Raji (cell line): ENCODE results near the gene RBM33.

Experiments used
- POLR2A ChIP-seq: IDR thresholded peaks from 2 replicates; pipeline ENCODE4 v1.6.1; 2011; ENCODE audit warnings: low read depth, low read length, control low read depth; ENCODE audit not compliant: insufficient read depth

The RBM33 gene

DNA sequence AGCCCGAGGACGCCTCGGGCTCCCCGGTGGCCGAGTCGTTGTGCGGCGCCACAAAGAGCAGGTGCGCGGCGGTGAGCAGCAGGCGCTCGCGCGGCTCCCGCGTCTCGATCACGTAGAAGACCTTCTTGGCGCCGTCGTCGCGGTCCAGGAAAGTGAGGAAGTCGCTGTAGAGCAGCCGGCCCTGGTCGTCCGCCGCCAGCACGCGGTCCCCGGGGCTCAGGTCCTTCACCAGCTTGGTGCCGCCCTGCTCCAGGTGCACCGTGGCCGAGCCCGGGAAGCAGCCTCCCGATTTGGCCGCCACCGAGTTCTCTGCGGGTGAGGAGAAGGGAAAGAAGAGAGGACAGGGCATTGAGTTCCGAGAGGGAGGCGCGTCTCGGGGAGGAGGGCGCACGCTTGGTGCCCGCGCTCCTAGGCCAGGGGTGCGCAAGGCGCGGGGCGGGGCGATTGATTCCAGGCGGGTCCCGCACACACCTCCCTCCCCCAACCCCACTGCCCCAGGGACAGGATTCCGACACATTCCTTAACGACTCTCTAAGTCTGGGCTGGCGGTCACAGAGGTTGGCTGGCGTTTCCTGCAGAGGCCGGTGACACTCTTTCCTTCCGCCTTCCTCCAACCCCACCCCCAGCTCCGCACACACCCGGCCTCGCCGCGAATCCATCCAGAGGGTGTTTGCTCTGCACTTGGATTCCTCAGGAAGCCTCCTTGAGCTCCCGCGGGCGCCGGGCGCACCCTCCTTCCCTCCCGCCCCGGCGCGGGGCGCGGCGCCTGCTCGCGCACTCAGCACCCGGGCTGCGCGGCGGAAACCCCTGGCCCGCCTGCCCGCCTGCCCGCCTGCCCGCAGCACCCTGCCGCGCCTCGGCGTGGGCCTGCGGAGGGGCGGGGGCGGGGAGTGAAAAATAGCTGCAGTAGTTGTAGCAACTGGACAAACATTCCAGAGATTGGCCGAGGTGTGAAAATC is 159.2 kb downstream of the RBM33 start:
- no peak for TF ChIP-seq POLR2A

DNA sequence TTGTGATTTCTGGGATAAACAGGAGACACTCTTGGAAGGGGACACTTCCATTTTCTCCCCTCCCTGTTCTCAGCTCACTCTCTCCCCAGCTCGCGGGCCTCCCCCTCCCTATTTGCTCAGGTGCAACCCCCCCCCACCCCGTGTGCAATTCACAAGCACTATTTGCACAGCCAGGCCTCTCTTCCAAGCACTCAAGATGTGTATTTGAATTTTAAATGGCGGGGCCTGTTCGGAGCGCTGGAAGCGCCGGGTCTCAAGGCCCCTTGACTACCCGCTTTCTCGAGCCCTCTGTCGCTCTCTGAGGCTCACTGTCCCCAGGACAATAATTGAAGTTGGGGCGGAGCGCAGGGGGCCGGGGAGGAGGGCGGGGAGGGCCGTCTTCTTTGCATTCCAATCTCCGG is 160.0 kb downstream of the RBM33 start:
- TF ChIP-seq POLR2A, result no peak

DNA sequence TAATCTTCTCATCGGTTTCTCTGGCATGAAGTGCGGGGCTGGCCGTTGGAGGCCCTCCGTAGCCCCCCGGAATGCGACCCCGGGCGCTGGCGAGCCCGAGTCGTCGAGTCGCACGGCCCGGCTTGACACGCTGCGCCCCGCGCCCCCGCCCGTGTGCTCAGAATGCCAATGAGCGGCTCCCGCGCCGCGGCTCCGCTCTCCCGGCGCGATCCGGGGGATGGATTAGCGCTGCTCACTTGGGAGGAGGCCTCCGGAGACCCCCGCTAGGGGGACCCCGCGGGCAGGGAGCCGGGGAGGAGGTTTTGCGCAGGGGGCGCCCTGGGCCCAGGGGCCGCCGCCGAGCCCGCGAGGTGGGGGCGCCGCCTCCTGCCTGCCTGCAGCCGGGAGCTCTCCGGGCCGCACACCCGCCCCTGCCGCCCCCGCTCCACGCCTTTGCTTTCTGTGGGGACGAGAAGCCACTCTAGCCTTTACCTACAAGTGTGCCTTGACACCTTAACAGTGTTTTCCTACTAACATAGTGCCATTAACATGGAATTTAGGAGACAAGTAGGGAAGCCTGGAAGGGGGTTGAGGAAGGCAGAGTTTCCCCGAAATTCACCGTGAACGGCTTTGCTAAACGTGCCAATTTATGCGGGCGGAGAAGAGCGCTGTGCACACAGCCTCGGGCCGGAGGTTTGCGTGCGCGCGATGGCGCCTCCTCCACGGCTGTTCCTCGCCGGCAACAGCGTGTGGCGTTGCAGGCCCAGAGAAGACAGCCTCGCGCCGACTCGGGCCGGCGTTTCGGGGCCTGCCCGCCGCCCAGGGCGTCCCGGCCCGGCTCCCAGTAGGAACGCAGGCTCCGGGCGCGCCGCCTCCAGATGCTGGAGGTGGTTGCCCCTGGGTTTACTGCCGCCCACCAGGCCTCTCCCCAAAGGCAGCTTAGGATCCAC is 160.7 kb downstream of the RBM33 start:
- TF ChIP-seq POLR2A, result no peak

DNA sequence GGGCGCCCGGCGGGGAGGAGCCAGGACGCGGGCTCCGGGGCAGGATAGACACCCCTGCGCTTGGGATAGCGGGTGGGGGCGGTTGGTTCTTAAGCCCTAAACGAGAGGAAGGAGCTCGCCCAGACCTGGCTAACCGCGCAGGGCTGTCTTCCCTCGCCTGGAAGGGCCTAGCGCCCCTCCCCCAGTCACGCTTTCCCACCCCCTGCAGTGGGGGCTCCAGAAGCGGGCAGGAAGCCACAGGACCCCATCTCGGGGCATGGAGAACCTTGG is 161.3 kb downstream of the RBM33 start:
- TF ChIP-seq POLR2A, result no peak

DNA sequence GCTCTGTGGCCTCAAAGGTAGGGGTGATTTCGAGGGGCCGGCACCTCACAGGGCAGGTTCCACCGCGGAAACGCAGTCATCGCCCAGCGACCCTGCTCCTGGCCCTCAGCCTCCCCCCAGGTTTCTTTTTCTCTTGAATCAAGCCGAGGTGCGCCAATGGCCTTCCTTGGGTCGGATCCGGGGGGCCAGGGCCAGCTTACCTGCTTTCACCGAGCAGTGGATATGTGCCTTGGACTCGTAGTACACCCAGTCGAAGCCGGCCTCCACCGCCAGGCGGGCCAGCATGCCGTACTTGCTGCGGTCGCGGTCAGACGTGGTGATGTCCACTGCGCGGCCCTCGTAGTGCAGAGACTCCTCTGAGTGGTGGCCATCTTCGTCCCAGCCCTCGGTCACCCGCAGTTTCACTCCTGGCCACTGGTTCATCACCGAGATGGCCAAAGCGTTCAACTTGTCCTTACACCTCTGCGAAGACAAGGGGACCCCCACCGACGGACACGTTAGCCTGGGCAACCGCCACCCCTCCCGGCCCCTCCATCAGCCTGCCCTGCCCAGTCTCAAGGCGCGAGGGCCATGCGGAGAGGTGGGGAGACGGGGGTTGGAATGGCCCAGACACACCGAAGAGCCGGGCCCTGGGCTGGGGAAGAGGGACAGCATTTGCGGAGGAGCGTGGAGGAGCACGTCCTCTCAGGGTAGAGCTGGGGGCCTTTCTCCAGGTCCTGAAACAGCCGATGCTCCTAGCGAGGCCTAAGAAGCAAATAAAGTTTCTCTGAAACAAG is 161.8 kb downstream of the RBM33 start:
- TF ChIP-seq POLR2A, result no peak

DNA sequence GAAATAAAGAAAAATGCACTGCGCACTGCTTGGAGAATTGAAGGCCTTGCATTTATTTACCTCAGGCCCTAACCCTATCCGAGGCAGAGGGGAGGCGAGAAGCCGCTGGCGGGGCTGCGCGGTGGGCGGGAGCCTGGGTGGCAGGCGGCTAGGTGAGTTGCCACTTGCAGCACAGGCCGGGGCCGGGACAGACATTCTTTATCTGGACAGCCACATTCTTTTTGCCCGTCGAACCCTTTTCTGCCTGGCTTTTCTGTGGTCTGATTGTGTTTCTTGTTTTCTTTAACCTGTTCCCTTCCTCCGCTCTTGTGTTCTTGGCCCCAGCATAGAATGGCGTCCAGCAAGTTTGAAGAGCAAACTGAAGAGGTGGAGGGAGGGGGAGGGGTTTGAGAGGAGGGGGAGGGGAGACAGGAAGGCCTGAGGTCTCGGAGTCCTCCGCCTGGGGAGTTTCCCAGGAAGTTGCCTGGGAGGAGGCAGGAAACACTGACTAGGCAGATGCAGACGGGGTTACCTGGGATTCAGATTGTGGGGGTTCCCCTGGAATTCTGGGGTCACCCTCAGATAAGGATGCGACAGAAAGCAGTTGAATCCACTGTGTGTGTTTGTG is 162.7 kb downstream of the RBM33 start:
- TF ChIP-seq POLR2A, result no peak

DNA sequence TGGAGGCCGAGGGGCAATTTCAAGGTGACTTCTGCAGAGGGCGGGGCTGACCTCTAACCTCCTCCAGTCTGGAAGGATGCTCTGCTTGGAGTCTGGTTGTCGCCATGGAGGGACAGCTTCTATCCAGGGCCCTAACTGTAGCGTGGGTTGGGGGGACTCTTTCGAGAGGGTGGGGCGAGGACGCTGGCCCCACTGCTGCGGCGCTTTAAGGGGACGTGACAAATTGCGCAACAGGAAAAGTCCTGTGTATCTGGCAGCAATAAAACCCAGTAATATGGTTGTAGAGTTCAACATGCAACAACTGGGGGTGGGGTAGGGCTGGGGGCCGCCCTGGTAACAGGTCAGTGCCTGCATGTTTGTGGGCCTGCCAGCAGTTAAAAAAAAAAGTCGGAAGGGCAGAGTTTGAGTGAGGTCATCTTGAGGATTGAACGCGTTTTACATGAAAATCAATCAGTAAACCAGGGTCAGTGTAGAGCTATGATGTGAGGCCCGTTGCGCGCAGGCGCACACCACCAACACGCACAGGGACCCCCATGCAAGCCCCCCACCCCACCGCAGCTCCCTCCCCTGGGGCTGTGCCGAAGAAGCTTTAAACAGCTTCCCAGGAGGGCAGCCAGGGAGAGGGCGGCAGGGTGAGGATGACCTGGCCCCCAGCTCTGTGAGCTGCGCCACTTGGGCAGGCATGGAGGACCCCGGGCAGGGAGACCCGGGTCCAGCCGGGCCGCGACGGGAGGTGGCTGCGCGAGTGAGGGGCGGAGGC is 163.5 kb downstream of the RBM33 start:
- TF ChIP-seq POLR2A, result no peak

DNA sequence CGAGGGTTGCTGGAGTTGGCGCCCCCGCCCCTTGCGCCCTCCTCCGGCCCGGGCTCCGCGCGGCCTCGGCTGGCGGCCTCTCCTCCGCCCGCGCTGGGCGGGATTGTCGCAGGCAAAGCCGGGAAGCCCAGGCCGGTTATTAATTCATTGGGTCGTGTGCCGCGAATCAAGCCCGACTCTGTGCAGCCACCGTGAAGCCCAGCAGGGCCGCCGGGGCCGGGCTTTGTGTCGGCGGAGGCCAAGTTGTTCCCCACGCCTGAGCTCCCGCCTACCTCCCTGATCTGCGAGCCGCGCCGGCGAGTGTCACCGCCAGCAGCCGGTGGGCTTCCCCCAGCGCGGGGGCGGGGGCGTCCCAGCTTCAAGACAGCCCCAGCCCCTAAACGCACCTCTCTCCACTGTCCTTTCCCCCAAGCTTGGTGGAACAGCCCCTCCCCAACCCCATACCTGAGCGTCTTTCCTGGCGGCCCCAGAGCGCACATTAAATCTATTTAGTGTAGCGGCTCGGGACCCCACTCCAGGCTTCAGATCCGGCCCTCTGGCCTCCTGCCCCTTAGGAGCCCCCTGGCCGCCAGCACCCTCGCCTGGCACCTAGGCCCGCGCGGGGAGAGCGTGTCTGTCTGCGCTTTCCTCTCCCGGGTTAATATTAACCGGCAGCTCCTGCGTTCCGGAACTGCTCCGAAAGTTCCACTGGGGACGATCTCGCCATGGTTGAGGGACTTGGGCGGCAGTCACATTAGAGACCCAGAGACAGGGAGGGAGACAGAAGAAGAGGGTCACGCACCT is 164.3 kb downstream of the RBM33 start:
- no peak for TF ChIP-seq POLR2A

DNA sequence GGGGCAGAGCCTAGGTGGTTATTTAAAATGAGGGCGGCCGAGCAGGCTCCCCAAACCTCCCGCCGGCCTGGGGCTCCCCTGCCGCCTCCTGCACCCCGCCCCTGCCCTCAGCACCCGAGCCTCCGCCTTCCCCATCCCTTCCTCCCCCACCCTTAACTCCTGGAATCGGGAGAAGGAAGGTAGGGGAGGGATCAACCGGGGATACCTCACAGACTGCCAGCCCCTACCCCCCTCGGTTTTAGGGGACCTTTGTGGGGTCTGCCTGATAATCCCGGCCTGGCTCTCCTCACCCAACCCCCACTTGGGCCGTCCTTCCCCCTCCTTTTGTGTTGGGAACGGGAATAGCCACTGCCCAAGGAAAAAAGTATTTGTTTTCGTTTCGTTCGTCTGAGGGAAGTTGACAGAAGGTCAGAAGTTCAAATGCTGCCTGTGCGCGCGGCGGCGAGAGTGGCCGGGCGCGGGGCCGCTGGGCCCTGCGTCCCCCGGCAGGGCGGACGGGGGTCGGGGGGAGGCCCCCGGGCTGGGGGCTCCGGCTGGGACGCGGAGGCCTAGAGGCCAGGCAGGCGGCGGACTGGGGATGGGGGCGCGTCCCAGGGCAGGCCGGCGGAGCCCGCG is 165.0 kb downstream of the RBM33 start:
- no peak for TF ChIP-seq POLR2A

DNA sequence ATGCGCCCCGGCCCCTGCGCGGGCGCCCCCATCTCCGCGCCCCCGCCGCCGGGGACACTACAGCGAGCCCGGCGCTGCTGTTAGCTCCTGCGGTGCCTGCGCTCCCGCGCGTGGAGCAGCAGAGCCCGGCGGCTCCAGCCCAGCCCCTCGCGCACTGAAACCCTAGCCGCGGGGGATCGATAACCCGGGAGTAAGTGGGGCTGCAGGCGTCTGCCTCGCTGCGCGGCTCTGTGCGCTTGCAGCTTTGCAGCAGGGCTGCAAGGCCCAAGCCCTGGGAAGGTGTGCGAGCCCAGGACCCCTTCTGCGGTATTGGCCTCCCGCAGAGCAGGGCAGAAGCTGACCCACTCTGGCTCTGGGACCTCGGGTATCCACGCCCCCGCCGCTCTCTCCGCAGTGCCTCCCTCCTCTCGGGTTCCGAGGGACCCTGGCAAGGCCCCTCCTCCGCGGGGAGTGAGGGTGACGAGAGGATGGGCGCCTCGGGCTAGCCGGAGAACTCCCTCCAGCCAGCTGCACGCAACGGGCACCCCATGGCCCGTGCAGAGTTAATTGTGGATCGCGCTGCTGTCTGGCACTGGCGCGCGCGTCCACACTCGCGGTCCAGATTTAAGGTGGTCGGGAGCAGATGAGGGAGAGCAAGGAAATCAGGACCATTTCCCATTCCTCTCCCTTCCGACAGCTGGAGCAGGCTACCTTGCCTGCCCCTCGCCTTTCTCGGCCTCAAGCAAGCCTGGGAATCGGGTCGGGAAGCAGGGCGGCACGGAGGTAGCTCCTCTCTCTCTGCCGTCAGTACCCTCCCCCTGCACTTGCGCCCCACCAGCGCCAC is 165.7 kb downstream of the RBM33 start:
- no peak for TF ChIP-seq POLR2A

DNA sequence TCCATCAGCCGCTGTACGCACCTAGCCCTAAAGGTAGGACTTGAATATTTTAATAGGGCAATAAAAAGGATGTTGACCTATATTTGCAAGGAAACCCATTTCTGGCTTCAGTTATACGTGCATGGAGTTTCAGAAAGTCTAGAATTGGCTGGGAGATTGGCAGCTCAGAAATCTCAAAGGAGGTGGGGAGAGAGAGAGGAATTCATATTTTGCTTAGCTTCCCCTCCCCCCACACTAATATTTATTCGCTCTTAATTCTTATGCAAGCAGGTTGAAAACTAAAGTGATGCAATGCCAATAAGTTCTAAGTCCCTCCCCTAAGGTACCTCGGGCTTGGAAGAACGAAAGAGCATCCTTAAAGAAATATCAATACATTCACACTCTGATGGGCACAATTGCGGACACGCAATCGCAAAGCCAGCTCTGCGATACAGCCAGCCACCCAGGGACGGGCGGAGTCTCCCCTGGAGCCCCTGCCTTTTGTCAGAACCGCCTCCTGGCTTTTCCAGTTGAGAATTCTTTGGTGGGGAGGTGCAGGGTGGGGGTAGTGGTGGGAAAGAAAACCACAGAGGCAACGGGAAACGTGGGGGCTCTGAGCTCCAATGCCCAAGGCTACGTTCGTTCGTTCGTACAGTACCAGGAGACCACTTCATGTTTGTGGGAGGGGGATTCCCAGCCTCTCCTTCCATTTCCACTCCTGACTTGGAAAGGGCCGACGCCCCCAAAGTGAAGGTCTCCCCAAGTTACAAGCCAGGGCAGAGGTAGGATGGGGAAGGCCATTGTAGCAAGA is 166.5 kb downstream of the RBM33 start:
- TF ChIP-seq POLR2A, result no peak
